CD4-positive, alpha-beta T cell treated with Interleukin-4 for 1 hour (primary cell): ENCODE measurements around the gene RETREG1.
"Not testable (repeated sequence)": the region's sequence is repeated elsewhere in the genome, so short reads cannot be mapped to it uniquely, and the experiment has no call there.

Experiments used
- DNase-seq, 2 donors: peaks; one replicate each; pipeline ENCODE4 v3.0.0-alpha.2; 2020 to 2022

RETREG1 gene

GRCh38 chr5:16616536-16617273 is at the start of gene RETREG1:
RETREG1 (minus strand) TSS chr5:16616997; CDS start chr5:16616971, 26 bp downstream.
- DNase-seq = peak; percentile 84 to 85

- no peak for DNase-seq
Measured at GRCh38 chr5:16666130-16666882, 49.5 kb upstream of the RETREG1 start.

GRCh38 chr5:16665601-16666000 is 48.8 kb upstream of the RETREG1 start:
- DNase-seq = no peak

- DNase-seq = no peak
Measured at GRCh38 chr5:16664368-16664767, 47.6 kb upstream of the RETREG1 start.

- DNase-seq = no peak
Measured at GRCh38 chr5:16663840-16664239, 47.0 kb upstream of the RETREG1 start.

- DNase-seq = no peak
Measured at GRCh38 chr5:16661713-16662112, 44.9 kb upstream of the RETREG1 start.

GRCh38 chr5:16660982-16661381 is 44.2 kb upstream of the RETREG1 start:
- DNase-seq = no peak

GRCh38 chr5:16659536-16659935 is 42.7 kb upstream of the RETREG1 start:
- no peak for DNase-seq

GRCh38 chr5:16656561-16657191 is 39.9 kb upstream of the RETREG1 start:
- no peak for DNase-seq

GRCh38 chr5:16654647-16655334 is 38.0 kb upstream of the RETREG1 start:
- DNase-seq = no peak

- not testable (repeated sequence) for DNase-seq
Measured at GRCh38 chr5:16648739-16649138, 31.9 kb upstream of the RETREG1 start.

- no peak for DNase-seq
Measured at GRCh38 chr5:16644301-16644889, 27.6 kb upstream of the RETREG1 start.

GRCh38 chr5:16642867-16643266 is 26.1 kb upstream of the RETREG1 start:
- DNase-seq = no peak

GRCh38 chr5:16639206-16639605 is 22.4 kb upstream of the RETREG1 start:
- DNase-seq = no peak

GRCh38 chr5:16628376-16628775 is 11.6 kb upstream of the RETREG1 start:
- no peak for DNase-seq

- peak in 1 of 2 donors; percentile 31 for DNase-seq
Measured at GRCh38 chr5:16626696-16627264, 10.0 kb upstream of the RETREG1 start.

- DNase-seq = peak in 1 of 2 donors; percentile 22
Measured at GRCh38 chr5:16625096-16625495, 8.3 kb upstream of the RETREG1 start.

- DNase-seq = no peak
Measured at GRCh38 chr5:16619136-16619535, 2.3 kb upstream of the RETREG1 start.

GRCh38 chr5:16618138-16618897 is 1.5 kb upstream of the RETREG1 start:
- DNase-seq = no peak

GRCh38 chr5:16617274-16617968 is 624 bp upstream of the RETREG1 start:
- DNase-seq = peak; percentile 45 to 55
